Endodermal cell (in vitro differentiated cells): ENCODE measurements around the gene SBK2. TPM values are rescaled to one million over a fixed set of nuclear protein-coding genes. Genes with fewer than 3 reads are reported as not detected.
"Not testable (repeated sequence)": the region's sequence is repeated elsewhere in the genome, so short reads cannot be mapped to it uniquely, and the experiment has no call there.

ENCODE experiments used
- DNase-seq: peaks from one replicate; pipeline ENCODE4 v3.0.0-alpha.2; 2017
- H3K27ac ChIP-seq: 2 replicates; pipeline ENCODE4 v1.5.1; 2013; ENCODE audit warnings: mild to moderate bottlenecking, low read depth, low read length, moderate library complexity
- H3K27me3 ChIP-seq: 2 replicates; pipeline ENCODE4 v1.6.1; 2013; ENCODE audit warnings: mild to moderate bottlenecking, low read length, moderate library complexity; ENCODE audit not compliant: insufficient read depth, control insufficient read depth, poor library complexity, severe bottlenecking
- H3K36me3 ChIP-seq: 2 replicates; pipeline ENCODE4 v1.7.0; 2013; ENCODE audit warnings: mild to moderate bottlenecking, low read length, moderate library complexity; ENCODE audit not compliant: control insufficient read depth, insufficient read depth
- H3K4me1 ChIP-seq: one replicate; pipeline ENCODE4 v1.7.0; 2013; ENCODE audit warnings: low read length; ENCODE audit not compliant: control insufficient read depth, insufficient read depth
- H3K4me3 ChIP-seq: 2 replicates; pipeline ENCODE4 v1.5.1; 2013; ENCODE audit warnings: mild to moderate bottlenecking, low read length, moderate library complexity
- H3K9ac ChIP-seq: 2 replicates; pipeline ENCODE4 v1.6.1; 2013; ENCODE audit warnings: mild to moderate bottlenecking, low read length, moderate library complexity; ENCODE audit not compliant: poor library complexity, severe bottlenecking; ENCODE audit errors: extremely low read depth
- H3K9me3 ChIP-seq: 2 replicates; pipeline ENCODE4 v1.6.1; 2013; ENCODE audit warnings: mild to moderate bottlenecking, low read length, moderate library complexity; ENCODE audit not compliant: control insufficient read depth
- H3K27ac Mint-ChIP-seq: 2 replicates; pipeline ENCODE4 v1.8.0; 2020; ENCODE audit warnings: mixed read lengths
- H3K27me3 Mint-ChIP-seq: 2 replicates; pipeline ENCODE4 v1.8.0; 2021; ENCODE audit warnings: mild to moderate bottlenecking, mixed read lengths; ENCODE audit not compliant: insufficient read depth
- H3K36me3 Mint-ChIP-seq: 2 replicates; pipeline ENCODE4 v1.8.0; 2020; ENCODE audit warnings: low read depth, mixed read lengths
- H3K4me1 Mint-ChIP-seq: 2 replicates; pipeline ENCODE4 v1.8.0; 2020; ENCODE audit warnings: mixed read lengths
- H3K4me3 Mint-ChIP-seq: 2 replicates; pipeline ENCODE4 v1.8.0; 2020; ENCODE audit warnings: mild to moderate bottlenecking, moderate library complexity, mixed read lengths
- H3K9me3 Mint-ChIP-seq: 2 replicates; pipeline ENCODE4 v1.8.0; 2020; ENCODE audit warnings: mild to moderate bottlenecking, mixed read lengths
- CTCF ChIP-seq: fragments of 200-600 bp; sonication (generic); conservative IDR thresholded peaks from 2 replicates; pipeline ENCODE4 v1.5.0; 2021; ENCODE audit warnings: antibody characterized with exemption, mild to moderate bottlenecking
- WGBS, 2 experiments: methylation state at CpG; one replicate each; pipeline versions ENCODE4 v1.1.5 to v1.1.7; 2013; ENCODE audit warnings: missing lambda C conversion rate in 2 of 2, mixed read lengths in 1 of 2; ENCODE audit not compliant: insufficient coverage in 1 of 2, insufficient read length in 1 of 2; 5-methylcytosine and 5-hydroxymethylcytosine counted together
- total RNA-seq, 2 donors: library from RNA; stranded (reverse); fragmentation: NEBNext Ultra II Directional in 1 of 2; extraction: Animal tissue kit (Norgen Biotek cat#: 25700) in 1 of 2; gene quantifications; 2 replicates in 1 of 2; 3 replicates in 1 of 2; pipeline ENCODE4 v1.2.1, GENCODE V29; 2021

SBK2 gene
- total RNA-seq, 2 donors from 2014 or later = 3.3 to 6.6 TPM

DNA sequence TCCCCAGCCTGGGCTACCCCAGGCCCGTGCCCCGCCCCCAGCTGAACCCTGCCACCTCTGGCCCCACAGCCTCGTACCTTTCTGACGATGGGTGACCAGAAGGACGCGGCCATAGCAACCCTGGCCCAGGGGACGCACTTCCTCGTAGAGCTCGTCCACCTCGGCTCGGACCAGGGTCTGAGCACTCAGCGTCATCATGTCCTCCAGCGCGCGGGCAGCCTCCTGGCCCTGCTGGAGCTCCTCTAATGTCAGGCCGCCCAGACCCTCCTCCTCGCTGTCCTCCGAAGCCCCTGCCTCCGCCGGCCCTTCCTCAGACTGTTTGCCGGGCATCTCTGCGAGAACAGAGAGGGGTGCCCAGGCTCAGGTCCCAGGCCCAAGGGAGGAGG is 975 bp downstream of the SBK2 start:
- H3K27me3 Mint-ChIP-seq = no peaks in the 10 kb centered on the region
- Histone ChIP-seq H3K4me1 (no peaks in the 10 kb centered on the region), H3K9me3 (no peaks in the 10 kb centered on the region), H3K9ac (no peak overlapping the region), H3K36me3 (no peaks in the 10 kb centered on the region), H3K4me3 (no peak overlapping the region), H3K27me3 (no peaks in the 10 kb centered on the region), H3K27ac (no peak overlapping the region)
- H3K4me1 Mint-ChIP-seq = no peaks in the 10 kb centered on the region
- 93 to 94% methylated on average over 20 to 22 of the region's 22 CpGs for WGBS, 2 experiments
- TF ChIP-seq CTCF = no peak
- no peak overlapping the region for H3K27ac Mint-ChIP-seq
- no peaks in the 10 kb centered on the region for H3K9me3 Mint-ChIP-seq
- H3K36me3 Mint-ChIP-seq = no peaks in the 10 kb centered on the region
- no peak for DNase-seq
- H3K4me3 Mint-ChIP-seq = no peak overlapping the region

DNA sequence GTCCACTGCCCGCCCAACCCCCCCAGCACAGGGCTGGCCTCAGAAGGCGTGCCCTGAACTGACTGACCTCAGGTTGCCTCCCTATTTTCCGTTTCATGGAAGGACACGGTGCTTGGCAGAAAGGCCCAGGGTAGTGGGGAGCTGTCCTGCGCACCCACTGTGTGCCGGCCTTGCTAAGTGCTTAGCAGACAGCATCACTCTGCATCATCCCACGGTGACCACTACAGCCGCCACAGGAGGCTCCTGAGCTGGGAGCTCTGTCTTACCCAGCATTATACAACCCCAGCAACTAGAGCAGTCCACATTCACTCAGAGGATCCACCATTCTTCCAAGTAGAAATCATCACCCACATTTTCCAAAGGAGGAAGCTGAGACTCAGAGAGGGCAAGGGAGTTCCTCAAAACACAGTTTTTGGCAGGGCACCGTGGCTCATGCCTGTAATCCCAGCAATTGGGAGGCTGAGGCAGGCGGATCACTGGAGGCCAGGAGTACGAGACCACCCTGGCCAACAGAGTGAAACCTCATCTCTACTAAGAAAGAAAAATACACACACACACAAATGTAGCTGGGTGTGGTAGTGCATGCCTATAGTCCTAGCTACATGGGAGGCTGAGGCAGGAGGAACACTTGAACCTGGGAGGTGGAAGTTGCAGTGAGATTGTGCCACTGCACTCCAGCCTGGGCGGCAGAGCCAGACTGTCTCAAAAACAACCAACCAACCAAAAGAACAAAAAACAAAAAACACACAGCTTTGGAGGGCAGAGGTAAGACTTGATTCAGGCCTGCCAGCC is 1.6 kb downstream of the SBK2 start:
- Histone ChIP-seq H3K36me3 (no peaks in the 10 kb centered on the region), H3K27ac (no peak overlapping the region), H3K4me3 (no peak overlapping the region), H3K4me1 (no peaks in the 10 kb centered on the region), H3K9me3 (no peaks in the 10 kb centered on the region), H3K27me3 (no peaks in the 10 kb centered on the region), H3K9ac (no peak overlapping the region)
- TF ChIP-seq CTCF = no peak
- H3K9me3 Mint-ChIP-seq = no peaks in the 10 kb centered on the region
- H3K27me3 Mint-ChIP-seq = no peaks in the 10 kb centered on the region
- H3K4me3 Mint-ChIP-seq = no peak overlapping the region
- 85 to 93% methylated on average over 7 to 12 of the region's 12 CpGs for WGBS, 2 experiments
- H3K27ac Mint-ChIP-seq = no peak overlapping the region
- no peaks in the 10 kb centered on the region for H3K36me3 Mint-ChIP-seq
- no peak for DNase-seq
- H3K4me1 Mint-ChIP-seq = no peaks in the 10 kb centered on the region

DNA sequence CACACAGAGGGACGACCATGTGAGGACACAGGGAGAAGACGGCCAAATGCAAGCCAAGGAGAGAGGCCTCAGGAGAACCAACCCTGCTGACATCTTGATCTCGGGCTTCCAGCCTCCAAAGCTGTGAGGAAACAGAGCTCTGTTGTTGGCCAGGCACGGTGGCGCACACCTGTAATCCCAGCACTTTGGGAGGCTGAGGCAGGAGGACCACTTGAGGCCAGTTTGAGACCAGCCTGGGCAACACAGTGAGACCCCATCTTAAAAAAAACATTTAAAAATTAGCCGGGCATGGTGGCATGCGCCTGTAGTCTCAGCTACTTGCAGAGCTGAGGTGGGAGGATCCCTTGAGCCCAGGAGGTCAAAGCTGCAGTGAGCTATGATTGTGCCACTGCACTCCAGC is 2.7 kb downstream of the SBK2 start:
- H3K27ac Mint-ChIP-seq, H3K9me3 ChIP-seq, H3K36me3 Mint-ChIP-seq, H3K27me3 ChIP-seq, H3K4me3 Mint-ChIP-seq, H3K36me3 ChIP-seq, H3K27me3 Mint-ChIP-seq, H3K9ac ChIP-seq, H3K9me3 Mint-ChIP-seq, H3K4me1 ChIP-seq, H3K27ac ChIP-seq, H3K4me1 Mint-ChIP-seq, H3K4me3 ChIP-seq, DNase-seq: not testable (repeated sequence)
- WGBS, 2 experiments = 91 to 94% methylated on average over 6 to 7 of the region's 7 CpGs

- Mint-ChIP-seq H3K27me3 (no peaks in the 10 kb centered on the region), H3K27ac (no peak overlapping the region), H3K36me3 (peaks cover 3% of the 10 kb centered on the region), H3K4me1 (no peaks in the 10 kb centered on the region), H3K4me3 (no peak overlapping the region), H3K9me3 (no peaks in the 10 kb centered on the region)
- H3K27ac ChIP-seq = no peak overlapping the region
- H3K36me3 ChIP-seq = no peaks in the 10 kb centered on the region
- no peak overlapping the region for H3K9ac ChIP-seq
- no peak overlapping the region for H3K4me3 ChIP-seq
- H3K27me3 ChIP-seq = no peaks in the 10 kb centered on the region
- peaks cover 10% of the 10 kb centered on the region for H3K4me1 ChIP-seq
- no peak for TF ChIP-seq CTCF
- DNase-seq = no peak
- H3K9me3 ChIP-seq = no peaks in the 10 kb centered on the region
- WGBS, 2 experiments = 96% methylated on average over 23 to 26 of the region's 26 CpGs
These were observed 5.9 kb downstream of the SBK2 start for GRCh38 chr19:55530996-55531395.
